ENCODE results near the gene ALDOA.
"Not testable (repeated sequence)": the region's sequence is repeated elsewhere in the genome, so short reads cannot be mapped to it uniquely, and the experiment has no call there.

The ALDOA gene

DNA sequence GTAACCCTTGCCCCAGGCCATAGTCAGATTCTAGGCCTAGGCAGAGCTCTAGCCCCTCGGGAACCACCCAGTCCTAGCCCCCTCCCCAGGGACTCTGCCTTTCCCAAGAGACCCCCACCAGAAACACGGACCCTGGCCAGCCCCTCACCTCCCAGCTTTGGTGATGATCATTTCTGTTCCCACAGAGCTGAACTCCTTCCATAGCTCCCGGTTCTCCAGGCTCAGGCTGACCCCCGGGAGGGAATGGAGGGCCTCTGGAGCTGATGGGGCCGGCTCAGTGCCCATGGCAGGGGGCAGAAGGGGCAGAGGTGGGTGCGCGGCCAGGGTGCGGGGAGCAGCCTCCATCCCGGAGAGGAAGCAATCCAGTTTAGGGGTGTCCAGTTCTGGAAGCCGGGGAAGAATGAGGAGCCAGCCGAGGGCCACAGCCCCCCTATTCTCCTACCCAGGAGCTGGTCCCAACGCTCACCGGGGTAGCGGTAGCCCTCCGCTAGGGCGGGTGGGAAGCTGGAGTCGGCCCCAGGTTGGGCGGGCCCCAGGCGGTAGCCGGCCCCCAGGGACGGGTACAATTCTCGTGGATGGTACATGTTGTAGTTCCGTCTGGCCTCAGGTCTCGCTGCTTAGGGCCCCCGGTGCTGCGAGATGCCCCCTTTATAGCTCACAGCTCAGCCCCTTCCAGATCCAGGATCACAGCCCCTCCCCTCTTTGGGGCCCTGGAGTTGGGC is 25.2 kb downstream of the ALDOA start:
- no peak for DNase-seq (ENCODE audit: low read depth in 2 of 2)

DNA sequence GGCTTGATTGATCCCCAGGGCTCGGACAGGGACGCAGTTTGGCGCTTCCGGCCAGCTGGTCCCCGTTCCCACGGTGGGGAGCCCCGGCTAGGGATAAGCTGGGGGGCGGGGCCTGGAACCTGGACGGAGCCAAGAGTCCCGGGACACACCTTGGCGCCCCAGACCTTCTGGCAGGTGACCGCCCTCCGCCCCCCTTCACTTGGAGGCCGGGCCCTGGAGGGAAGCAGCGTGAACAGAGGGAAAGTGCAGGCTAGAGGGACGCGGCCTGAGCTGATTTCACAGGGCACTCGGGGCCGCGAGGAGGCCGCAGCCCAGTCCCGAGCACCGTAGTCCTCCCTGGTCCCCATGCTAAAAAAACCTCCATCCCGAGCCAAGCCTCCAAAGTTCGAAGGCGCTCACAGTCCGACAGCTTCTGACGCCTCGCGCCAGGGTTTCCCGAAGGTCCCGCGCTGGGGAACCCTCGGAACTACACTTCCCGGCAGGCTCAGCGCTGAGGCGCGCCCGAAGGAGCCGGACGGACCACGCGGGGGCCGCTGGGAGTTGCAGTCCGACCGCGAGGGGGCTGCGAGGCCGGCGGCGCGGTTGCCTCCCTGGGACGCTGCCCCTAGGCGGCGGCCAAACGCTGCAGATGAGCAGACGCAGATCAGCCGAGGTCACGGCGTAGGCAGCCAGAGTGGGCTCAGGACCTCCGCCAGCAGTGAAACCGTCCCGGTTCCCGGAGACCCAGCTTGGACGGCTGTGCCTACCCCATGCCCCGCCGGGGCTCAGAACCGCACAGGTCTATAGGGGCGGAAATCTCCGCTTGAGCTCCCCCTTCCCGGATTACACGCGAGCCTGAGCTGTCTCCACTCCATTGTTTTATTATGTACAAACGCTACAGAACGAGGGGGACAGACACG is 26.2 kb downstream of the ALDOA start, which contains the start of gene TBX6:
Gene TBX6 (minus strand): TSS at position 451 of the 899 bp plus-strand sequence. CDS start 731 bp downstream, outside the sequence.
- peak; percentile 84 to 86 for DNase-seq (ENCODE audit: low read depth in 2 of 2)

DNA sequence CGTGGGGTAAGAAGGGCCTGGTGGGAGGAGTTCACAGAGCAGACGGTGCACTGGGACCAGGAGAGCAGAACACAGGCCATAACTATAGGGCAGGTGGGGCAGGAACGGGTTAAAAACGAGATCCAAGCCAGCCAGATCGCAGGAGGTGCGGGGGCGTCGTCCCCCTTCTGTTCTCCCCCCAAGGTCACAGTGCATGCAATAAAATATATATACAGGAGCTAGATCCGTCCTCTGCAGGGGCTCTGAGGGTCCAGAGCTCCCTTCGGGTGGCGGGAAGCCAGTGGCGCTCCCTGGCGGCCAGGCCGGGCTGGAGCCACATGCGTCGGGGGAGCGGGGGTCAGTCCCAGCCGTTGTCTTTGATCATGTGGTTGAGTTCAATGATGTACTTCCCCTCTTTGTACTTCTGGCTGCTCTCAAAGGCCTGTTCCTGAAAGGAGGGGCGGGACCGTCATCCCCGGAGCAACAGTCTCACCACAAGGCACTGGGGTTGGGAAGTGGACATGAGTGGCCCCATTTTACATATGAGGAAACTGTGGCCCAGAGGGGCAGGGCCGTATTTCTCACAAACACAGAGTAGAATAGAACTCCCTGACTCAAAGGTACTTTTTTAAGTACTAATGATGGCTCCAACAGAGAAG is 26.9 kb downstream of the ALDOA start:
- DNase-seq (ENCODE audit: low read depth in 2 of 2) = peak in 1 of 2 donors; percentile 37

DNA sequence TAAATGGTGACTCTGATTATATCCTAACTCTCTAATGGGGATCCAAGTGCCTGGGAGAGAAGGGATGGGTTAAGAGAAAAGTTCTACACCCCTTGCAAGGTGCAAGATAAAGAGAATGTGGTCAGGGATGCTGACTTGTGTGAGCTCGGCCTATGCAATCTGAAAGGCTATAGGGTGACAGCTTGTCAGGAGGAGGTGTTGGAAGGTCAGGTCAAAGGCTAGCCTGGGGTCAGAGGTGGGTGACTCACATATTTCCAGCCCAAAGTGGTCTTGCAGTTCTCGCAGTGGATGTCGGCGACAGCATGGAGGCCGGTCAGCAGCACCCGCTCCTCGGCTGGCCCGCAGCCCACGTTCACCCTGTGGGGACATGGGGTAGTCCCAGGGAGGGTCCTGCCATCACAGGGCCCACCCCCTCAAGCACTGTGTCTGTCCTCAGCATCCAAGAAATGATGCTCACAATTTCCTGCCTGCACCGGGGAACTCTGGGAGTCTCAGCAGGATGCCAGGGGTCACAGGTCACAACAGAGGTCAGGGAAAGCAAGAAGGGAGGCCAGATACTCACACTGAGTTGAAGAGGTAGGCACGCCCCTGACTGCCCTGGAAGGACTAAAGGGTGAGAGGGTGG is 29.1 kb downstream of the ALDOA start:
- DNase-seq (ENCODE audit: low read depth in 2 of 2) = no peak

DNA sequence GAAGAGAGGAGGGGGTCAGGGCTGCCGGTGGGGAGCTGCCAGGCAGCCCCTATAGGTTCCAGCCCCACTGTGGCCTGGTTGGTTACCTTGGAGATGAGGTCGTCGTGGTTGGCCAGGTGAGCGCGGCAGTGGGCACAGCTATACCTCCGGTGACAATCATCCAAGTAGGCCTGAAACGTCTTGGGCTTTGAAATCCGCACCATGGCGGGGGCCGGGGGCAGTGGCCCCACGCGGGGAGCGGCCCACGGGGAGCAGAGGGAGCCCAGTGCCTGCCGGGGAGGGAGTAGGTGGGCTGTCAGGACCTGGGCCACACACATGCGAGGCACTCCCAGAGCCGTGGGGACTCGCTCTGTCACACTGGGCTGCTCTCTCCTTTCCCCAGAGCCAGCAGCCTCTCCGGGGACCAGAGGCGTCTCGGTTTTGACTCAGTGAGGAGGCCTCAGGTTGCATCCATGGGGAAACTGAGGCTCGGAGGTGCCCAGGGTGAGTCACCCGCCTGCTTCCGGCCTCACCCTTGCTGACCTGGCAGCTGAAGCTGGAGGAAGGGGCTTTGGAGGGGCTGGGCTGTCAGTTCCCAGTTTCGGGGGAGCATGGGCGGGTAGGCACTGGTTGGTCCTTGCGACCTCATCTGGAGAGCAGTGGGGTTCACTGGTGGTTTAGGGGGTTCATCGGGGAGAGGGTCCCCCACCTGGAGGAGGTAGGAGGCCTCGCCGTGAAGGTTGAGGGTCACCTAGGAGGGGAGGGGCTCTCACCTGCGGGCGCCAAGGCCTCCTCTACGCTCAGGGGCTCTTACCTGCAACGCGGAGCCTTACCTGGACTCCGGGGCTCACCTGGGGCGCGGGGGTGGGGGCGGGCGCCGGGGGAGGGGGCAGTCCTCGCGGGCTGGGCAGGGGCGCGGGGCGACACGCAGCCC is 29.9 kb downstream of the ALDOA start:
- DNase-seq (ENCODE audit: low read depth in 2 of 2) = no peak

DNA sequence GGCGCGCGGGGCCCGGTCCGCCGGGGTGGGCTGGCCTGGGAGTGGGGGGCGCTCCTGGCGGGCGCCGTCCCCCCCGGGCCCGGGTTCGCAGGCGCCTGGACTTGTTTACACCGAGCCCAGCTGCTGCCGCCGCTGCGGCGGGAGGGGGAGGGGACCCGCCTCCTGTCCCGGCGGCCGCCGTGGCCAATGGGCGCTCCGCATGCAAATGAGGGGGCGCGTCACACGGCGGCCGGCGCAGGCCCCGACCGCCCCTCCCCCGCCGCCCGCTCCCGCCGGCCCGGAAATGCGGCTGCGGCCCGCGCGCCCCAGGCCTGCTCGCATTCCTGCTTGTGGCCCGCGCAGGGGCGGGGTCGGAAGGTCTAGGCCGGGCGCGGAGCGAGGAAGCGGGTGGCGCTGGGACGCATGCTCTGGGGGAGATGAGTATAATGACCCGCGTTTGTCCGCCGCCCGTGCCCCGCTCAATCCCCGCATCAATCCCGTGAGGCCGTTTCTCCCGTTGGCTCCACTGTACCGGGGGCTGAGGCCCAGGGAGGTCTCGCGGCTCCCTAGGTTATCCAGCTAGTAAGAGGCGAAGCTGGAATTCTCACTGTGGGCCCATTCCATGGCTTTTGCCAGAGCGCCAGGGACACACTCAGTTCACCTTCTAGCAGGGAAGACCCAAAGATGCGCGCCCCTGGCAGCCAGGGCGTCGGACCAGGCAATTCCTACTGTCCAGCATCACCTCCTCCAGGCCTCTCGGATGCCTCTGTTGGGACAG is 30.7 kb downstream of the ALDOA start, which contains the start of gene YPEL3:
Gene YPEL3 (minus strand): TSS at position 109 of the 757 bp plus-strand sequence. CDS start 731 bp downstream, outside the sequence.
- DNase-seq (ENCODE audit: low read depth in 2 of 2) = peak; percentile 73 to 81

DNA sequence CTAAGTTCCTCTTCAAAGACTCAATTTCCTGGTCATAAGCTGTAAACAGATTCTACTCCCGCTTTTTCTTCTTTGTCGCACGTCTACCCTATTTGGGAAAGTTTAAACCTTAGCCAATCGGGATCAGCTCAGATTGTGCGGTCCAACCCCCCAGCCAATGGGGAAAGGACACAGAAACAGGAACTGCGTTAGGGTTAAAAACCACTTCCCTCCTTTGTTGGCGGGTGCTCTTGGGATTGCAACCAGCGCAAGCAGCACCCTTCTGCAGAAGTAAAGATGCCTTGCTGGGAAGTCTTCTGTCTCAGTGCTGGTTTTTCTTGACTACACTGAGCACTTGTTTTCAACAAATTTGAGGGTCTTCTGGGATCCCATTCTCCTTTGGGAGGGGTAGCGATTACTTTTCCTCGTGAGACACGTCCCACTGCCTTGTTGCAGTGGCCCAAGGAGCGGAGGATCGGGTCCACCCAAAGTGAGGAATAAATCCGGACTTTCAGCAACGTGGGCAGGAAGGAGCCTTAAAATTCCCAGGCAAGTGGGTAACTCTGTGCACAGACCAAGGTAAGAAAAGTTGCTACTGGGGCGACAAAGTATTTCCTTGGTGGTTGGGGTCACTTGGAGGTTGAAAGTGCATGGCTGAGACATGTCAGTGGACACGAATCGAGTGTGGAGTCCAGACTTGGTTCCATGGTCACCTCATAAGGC is 31.5 kb downstream of the ALDOA start:
- no peak for DNase-seq (ENCODE audit: low read depth in 2 of 2)

DNA sequence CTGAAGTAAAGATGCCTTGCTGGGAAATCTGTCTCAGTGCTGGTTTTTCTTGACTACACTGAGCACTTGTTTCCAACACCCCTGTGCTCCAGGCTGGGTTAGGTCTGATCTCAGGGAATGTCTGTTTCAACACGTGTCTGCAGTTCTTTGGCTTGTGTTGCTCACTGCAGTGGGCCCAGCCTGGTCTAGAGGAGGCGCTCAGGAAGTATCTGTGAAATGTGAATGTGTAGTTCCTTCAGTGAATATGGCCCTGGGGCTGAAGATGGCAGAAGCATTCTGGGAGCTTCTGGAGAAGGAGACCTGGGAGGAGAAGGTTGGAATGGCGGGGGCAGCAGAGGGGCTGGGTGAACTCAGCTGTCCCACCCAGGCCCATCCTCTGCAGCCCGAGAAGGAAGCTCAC is 38.5 kb downstream of the ALDOA start:
- DNase-seq (ENCODE audit: low read depth in 2 of 2) = no peak

DNA sequence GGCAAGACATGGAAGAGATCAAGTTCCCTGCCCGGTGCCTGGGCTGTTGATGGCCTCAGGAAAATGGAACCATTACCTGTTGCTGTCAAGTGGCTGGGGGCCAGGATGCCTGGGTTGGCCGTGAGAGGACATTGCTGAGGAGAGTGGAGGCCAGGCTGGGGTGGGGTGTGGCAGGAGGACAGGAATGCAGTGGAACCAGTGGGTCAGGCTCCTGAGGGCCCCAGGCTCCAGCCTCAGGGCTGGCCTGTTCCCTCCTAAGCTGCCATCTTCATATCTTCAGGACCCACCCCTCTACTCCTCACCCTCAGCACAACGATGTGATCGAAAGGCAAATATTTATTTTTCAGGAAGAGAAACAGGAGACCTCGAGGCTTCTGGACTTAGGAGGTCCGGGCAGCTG is 38.9 kb downstream of the ALDOA start:
- DNase-seq (ENCODE audit: low read depth in 2 of 2) = no peak

DNA sequence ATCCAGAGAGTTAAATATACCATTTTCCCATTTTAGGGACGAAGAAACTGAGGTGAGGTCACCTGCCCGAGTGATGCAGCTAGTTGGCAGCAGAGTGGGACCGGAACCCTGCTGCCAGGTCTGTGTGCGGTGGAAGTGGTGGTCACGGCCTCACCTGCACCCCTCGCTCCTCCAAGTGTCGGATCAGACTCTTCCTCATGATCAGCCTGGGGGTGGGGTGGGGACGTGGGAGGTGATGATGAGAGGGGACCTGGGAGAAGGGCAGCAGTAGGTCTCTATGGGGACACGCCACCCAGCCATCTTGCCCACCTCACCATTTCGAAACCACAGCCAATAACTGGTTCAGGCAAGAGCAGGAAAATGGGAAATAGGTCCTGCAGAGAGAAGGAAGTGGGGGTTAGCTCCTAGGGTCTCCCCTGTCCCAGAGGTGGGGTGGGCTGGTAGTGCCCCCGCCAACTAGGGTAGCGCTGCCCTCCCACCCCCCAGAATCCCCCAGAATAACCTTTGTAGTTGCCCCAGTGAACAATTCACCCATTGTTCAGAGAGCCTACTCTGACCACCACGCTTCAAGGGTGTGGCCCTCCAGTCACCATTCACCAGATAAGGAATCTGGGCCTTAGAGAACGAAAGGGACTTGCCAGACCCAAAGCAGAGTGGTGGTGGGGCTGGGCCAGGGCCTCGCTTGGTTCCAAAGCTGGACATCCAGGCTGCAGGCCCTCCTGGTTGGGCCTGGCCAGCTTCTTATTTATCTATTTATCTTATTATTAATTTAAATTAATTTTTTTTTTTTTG is 42.7 kb downstream of the ALDOA start:
- no peak for DNase-seq (ENCODE audit: low read depth in 2 of 2)

DNA sequence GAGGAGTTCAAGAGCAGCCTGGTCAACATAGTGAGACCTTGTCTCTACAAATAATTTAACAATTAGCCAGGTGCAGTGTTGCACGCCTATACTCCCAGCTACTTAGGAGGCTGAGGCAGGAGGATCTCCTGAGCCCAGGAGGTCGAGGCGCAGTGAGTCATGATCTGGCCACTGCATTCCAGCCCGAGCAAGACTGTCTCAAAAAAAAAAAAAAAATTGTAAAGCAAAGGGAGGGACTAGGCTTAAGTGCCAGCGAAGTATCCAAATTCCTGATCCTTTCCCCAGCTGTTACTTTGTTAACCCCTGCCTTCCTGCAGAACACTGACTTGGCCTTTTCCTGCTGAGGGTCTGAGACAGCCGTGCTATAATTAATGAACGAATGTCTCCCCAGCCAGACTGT is 45.1 kb downstream of the ALDOA start:
- no peak for DNase-seq (ENCODE audit: low read depth in 2 of 2)

DNA sequence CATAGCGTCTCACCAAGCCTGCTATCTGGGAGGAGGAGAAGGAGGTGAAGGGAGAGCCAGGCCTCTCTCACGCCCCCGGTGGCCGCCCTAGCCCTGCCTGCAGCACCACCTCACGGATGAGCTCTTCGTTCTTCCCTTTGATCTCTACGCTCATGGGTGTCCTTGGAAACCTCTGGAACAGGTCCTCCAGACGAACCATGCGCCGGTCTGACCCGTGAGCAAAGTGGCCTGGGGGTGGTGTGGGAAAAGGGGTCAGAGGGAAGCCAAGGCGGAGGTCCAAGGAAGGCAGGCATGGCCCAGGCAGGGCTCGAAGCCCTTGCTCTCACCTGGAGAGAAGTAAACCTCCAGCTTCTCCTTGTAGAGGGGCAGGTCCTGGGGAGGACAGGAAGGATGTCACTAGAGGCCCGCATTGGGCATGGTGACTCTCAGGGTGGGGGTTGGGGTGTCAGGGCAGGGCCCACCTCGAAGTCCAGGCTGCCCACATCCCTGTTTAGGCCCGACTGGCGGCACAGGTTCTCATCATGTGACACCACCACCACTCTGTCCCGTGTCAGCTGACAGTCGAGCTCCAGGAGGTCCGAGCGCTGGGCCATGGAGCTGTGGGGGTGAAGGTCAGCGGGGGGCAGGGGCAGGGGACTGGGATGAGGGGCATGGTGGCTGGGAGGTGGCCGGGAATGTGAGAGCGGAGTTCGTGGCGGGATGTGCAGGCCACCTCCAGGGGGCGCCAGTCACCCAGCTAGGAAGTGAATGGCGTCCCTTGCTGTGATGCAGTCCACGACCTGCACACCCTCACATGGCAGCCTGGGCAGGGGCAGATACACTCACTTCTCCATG is 46.9 kb downstream of the ALDOA start:
- DNase-seq (ENCODE audit: low read depth in 2 of 2) = no peak

DNA sequence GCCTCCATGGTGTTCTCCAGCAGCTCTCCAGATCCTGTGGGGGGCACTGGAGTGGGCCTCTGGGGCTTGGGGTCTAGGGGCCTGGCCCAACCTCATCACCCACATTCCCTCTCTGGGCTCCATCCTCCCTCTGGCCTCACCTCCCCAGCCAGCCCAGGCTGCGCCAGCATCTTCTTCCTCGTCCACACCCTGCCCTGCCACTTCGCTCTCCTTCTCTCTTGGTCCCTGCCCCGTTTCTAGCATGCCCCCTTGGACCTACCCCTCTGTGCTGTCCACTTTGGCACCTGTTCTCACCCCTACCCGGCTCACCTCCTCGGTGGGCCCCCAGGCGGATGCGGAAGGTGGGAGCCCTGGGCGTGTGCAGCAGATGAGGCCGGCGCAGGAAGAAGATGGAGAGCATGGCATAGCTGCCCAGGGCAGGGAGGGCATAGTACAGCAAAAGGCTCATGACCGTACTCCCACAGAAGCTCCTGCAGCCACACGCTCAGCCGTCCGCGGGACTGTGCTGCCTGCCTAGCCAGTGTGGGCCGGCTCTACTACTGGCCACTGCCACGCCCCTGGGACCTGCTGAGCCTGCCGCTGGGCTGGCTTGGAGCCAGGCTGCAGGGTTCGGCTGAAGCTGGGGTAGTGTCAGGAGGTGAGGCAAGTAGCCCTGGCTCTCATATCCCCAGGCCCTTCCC is 47.6 kb downstream of the ALDOA start, which contains the start of gene GDPD3:
Gene GDPD3 (minus strand): TSS at position 507 of the 680 bp plus-strand sequence. CDS start 59 bp downstream, at position 448.
- DNase-seq (ENCODE audit: low read depth in 2 of 2) = no peak

DNA sequence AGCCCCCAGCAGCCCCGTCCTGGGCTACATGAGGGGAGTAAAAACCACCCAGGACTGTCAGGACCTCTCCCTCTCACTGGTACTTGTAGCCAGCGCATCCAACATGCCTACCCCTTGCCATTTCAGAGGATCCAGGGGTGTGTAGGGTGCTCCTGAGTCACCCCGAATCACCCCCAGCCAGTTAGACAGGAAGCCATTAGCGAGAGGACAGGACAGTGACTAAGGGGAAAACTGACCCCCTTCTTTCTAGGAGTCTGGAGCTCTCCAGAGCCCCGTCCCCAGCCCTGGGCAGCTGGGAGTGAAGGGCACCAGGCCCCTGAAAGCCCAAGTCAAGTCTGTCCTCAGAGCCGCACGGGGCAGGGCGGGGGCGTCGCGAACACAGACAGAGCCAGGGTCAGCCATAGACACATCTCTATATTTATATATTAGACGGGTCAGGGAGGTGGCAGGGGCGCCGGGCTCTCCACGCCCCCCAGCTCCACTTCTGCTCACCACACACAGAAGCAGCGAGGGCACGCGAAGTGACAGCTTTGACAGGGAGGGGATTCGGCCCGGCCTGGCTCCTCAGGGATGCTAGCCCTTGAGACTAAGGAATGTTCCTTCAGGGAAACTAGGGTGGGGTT is 48.3 kb downstream of the ALDOA start:
- DNase-seq (ENCODE audit: low read depth in 2 of 2) = no peak

DNA sequence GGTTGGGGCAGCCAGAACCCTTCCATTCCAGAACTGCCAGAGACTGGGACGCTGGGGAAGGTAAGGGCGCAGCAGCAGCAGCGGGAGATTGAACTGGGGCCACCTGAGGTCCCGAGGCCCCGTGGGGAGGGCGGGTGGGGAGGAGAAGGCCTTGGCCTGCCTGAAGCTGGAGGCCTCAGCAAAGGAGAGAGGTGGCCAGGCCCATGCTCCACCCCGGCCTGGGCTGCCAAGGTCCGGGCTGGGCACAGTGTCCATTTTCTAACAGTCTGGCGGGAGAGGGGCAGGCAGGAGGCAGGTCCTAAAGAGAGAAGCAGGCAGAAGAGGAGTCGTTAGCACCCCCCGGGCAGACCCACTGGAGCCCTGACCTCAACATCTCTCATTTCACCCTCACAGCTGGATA is 48.9 kb downstream of the ALDOA start:
- DNase-seq (ENCODE audit: low read depth in 2 of 2) = no peak

DNA sequence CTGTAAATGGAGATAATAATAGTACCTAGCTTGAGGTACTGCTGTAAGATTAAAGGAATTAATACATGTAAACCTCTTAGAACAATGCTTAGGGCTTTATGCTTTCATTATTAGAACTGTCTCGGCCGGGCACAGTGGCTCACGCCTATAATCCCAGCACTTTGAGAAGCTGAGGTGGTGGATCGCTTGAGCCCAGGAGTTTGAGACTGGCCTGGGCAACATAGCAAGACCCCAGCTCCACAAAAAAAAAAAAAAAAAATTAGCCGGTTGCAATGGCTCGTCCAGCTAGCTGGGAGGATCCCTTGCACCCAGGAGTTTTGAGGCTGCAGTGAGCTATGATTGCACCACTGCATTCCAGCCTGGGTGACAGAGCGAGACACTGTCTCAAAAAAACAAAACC is 49.3 kb downstream of the ALDOA start:
- DNase-seq (ENCODE audit: low read depth in 2 of 2) = not testable (repeated sequence)
